ENCODE measurements around the gene DYRK2. TPM values are rescaled to one million over a fixed set of nuclear protein-coding genes. Genes with fewer than 3 reads are reported as not detected.
A peak's percentile ranks its signal among the peaks of the same experiment; 100 is the strongest.
"Not testable (repeated sequence)": the region's sequence is repeated elsewhere in the genome, so short reads cannot be mapped to it uniquely, and the experiment has no call there.

DYRK2 gene
- total RNA-seq, 1 experiment from 2014 or later = 20.6 TPM

DNA sequence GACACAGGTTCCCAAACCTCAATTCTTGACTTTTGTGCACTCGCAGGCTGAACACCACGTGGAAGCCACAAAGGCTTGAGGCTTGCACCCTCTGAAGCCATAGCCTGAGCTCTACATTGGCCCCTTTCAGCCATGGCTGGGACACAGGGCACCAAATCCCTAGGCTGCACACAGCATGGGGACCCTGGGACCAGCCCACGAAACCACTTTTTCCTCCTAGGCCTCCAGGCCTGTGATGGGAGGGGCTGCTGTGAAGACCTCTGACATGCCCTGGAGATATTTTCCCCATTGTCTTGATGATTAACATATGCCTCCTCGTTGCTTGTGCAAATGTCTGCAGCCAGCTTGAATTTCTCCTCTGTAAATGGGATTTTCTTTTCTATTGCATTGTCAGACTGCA is 25.0 kb downstream of the DYRK2 start:
- H3F3A ChIP-seq (ENCODE audit: low read length, unreplicated experiment); DNase-seq; H3K9me3 ChIP-seq (ENCODE audit: low read length); intact Hi-C loops (cut with micrococcal nuclease); H3K27me3 ChIP-seq (ENCODE audit: low read length); H3K4me3 ChIP-seq (ENCODE audit: low read length); H3K27ac ChIP-seq (ENCODE audit: low read length); CTCF ChIA-PET; H2AFZ ChIP-seq (ENCODE audit: low read length); BruUV-seq (replicated peaks); H4K20me1 ChIP-seq (ENCODE audit: low read length); H3K9me2 ChIP-seq (replicated peaks; ENCODE audit: low read length); ATAC-seq; POLR2A ChIA-PET (ENCODE audit: unreplicated experiment); H3K9ac ChIP-seq (ENCODE audit: low read length); H3K4me2 ChIP-seq (ENCODE audit: low read length); H3K36me3 ChIP-seq (ENCODE audit: low read depth, low read length); H3K79me2 ChIP-seq (ENCODE audit: low read length): not testable (repeated sequence)
- peaks cover 13% of the 10 kb centered on the region for H3K4me1 ChIP-seq (ENCODE audit: insufficient read depth, low read length)

DNA sequence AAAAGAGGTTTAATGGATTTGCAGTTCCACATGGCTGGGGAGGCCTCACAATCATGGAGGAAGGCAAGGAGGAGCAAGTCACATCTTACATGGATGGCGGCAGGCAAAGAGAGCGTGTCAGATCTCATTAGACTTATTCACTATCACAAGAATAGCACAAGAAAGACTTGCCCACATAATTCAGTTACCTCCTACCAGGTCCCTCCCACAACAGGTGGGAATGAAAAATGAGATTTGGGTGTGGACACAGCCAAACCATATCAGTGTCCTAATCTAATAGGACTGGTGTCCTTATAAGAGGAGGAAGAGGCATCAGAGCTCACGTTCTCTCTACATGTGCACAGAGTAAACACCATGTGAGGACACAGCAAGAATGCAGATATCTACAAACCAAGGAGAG is 25.9 kb downstream of the DYRK2 start:
- ATAC-seq (no peak), DNase-seq (no peak)
- no peak for TF ChIP-seq EZH2phosphoT487 (IDR thresholded peaks at IDR 0.05; ENCODE audit: borderline replicate concordance, low read length)
- TF ChIP-seq EZH2 (IDR thresholded peaks at IDR 0.05; ENCODE audit: low read length, unreplicated experiment) = no peak
- TF ChIP-seq, protein P1, sequence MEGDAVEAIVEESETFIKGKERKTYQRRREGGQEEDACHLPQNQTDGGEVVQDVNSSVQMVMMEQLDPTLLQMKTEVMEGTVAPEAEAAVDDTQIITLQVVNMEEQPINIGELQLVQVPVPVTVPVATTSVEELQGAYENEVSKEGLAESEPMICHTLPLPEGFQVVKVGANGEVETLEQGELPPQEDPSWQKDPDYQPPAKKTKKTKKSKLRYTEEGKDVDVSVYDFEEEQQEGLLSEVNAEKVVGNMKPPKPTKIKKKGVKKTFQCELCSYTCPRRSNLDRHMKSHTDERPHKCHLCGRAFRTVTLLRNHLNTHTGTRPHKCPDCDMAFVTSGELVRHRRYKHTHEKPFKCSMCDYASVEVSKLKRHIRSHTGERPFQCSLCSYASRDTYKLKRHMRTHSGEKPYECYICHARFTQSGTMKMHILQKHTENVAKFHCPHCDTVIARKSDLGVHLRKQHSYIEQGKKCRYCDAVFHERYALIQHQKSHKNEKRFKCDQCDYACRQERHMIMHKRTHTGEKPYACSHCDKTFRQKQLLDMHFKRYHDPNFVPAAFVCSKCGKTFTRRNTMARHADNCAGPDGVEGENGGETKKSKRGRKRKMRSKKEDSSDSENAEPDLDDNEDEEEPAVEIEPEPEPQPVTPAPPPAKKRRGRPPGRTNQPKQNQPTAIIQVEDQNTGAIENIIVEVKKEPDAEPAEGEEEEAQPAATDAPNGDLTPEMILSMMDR (conservative IDR thresholded peaks at IDR 0.05; ENCODE audit: low read depth, low read length) = no peak
- Histone ChIP-seq H3K36me3 (ENCODE audit: low read depth, low read length) (no peaks in the 10 kb centered on the region; the same call in 1 of the 2 replicates), H3K4me2 (ENCODE audit: low read length) (no peak overlapping the region), H3F3A (ENCODE audit: low read length, unreplicated experiment) (peaks cover 6% of the 10 kb centered on the region), H3K79me2 (ENCODE audit: low read length) (no peaks in the 10 kb centered on the region), H3K27me3 (ENCODE audit: low read length) (no peaks in the 10 kb centered on the region), H3K9me2 (replicated peaks; ENCODE audit: low read length) (no peaks in the 10 kb centered on the region), H3K4me1 (ENCODE audit: insufficient read depth, low read length) (peaks cover 20% of the 10 kb centered on the region), H3K9me3 (ENCODE audit: low read length) (no peaks in the 10 kb centered on the region), H3K9ac (ENCODE audit: low read length) (no peak overlapping the region), H3K27ac (ENCODE audit: low read length) (no peak overlapping the region), H3K4me3 (ENCODE audit: low read length) (no peak overlapping the region), H4K20me1 (ENCODE audit: low read length) (no peaks in the 10 kb centered on the region), H2AFZ (ENCODE audit: low read length) (no peak overlapping the region)
- ChIA-PET POLR2A (ENCODE audit: unreplicated experiment) (no interaction called here), CTCF (no interaction called here)
- BruUV-seq (replicated peaks) = no TSS peak
- intact Hi-C loops (cut with micrococcal nuclease) = no loop called here

DNA sequence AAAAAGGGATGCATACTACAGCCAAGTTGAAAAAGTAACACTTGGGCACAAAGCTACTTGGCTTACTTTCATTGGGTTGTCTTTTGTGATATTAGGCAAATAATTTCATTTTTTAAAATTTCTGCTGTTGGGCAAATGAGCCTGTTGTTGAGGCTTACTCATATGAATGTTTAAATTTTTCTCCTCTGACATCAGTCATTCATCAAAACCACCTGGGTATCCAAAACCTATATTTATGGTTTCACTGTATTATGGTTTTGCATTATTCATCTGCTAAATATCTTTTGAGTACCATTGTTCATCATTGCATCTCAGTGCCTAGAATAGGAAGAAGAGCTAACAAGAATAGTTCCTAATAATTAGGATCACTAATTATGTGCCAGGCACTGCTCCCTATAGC is 28.1 kb downstream of the DYRK2 start:
- Histone ChIP-seq H3F3A (ENCODE audit: low read length, unreplicated experiment) (peaks cover 6% of the 10 kb centered on the region), H3K9me2 (replicated peaks; ENCODE audit: low read length) (no peaks in the 10 kb centered on the region), H3K79me2 (ENCODE audit: low read length) (no peaks in the 10 kb centered on the region), H3K27me3 (ENCODE audit: low read length) (no peaks in the 10 kb centered on the region), H3K9me3 (ENCODE audit: low read length) (no peaks in the 10 kb centered on the region), H3K4me2 (ENCODE audit: low read length) (0 out of 2 replicates have a peak overlapping the region, but pooled peaks have one; percentile 18), H2AFZ (ENCODE audit: low read length) (no peak overlapping the region), H3K27ac (ENCODE audit: low read length) (no peak overlapping the region), H3K36me3 (ENCODE audit: low read depth, low read length) (no peaks in the 10 kb centered on the region; the same call in 1 of the 2 replicates), H4K20me1 (ENCODE audit: low read length) (no peaks in the 10 kb centered on the region), H3K4me1 (ENCODE audit: insufficient read depth, low read length) (peaks cover 28% of the 10 kb centered on the region), H3K9ac (ENCODE audit: low read length) (no peak overlapping the region), H3K4me3 (ENCODE audit: low read length) (no peak overlapping the region)
- ATAC-seq (no peak), DNase-seq (peak; percentile 51)
- TF ChIP-seq, protein P1 (conservative IDR thresholded peaks at IDR 0.05; ENCODE audit: low read depth, low read length) = no peak
- TF ChIP-seq EZH2phosphoT487 (IDR thresholded peaks at IDR 0.05; ENCODE audit: borderline replicate concordance, low read length) = no peak
- no peak for TF ChIP-seq EZH2 (IDR thresholded peaks at IDR 0.05; ENCODE audit: low read length, unreplicated experiment)
- ChIA-PET CTCF (no interaction called here), POLR2A (ENCODE audit: unreplicated experiment) (no interaction called here)
- intact Hi-C loops (cut with micrococcal nuclease) = no loop called here
- no TSS peak for BruUV-seq (replicated peaks)
